GM19438 (cell line): Measurements from ENCODE around the gene ZBTB46.
"Not testable (repeated sequence)": the region's sequence is repeated elsewhere in the genome, so short reads cannot be mapped to it uniquely, and the experiment has no call there.

Source experiments
- ATAC-seq: cut with Tn5 transposase; IDR thresholded peaks from one replicate; pipeline ENCODE4 v1.9.1; 2021; ENCODE audit warnings: low read depth; ENCODE audit not compliant: unreplicated experiment

ZBTB46 gene

DNA sequence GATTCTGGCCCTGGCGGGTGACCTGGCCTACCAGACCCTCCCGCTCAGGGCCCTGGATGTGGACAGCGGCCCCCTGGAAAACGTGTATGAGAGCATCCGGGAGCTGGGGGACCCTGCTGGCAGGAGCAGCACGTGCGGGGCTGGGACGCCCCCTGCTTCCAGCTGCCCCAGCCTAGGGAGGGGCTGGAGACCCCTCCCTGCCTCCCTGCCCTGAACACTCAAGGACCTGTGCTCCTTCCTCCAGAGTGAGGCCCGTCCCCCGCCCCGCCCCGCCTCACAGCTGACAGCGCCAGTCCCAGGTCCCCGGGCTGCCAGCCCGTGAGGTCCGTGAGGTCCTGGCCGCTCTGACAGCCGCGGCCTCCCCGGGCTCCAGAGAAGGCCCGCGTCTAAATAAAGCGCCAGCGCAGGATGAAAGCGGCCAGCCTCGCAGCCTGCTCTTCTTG lies 92.4 kb downstream of the ZBTB46 start:
- ATAC-seq: no peak

DNA sequence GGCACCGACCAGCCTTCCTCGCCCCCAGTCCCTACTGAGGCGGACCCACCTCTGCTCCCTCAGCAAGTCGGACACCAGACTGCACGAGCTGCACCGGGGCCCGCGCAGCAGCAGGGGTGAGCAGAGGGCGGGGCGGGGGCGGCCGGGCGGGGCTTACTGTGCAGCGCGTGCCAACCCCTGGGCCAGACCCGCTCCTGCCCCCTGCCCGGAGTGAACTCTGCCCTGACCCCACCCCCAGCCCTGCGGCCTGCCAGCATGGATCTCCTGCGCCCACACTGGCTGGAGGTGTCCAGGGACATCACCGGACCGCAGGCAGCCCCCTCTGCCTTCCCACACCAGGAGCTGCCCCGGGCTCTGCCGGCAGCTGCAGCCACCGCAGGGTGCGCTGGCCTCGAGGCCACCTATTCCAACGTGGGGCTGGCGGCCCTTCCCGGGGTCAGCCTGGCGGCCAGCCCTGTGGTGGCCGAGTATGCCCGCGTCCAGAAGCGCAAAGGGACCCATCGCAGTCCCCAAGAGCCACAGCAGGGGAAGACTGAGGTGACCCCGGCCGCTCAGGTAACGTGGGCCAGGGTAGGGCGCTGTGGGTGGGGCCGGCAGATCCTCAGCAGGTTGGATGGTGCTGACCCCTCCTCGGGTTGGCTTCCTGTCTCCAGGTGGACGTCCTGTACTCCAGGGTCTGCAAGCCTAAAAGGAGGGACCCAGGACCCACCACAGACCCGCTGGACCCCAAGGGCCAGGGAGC lies 92.9 kb downstream of the ZBTB46 start:
- ATAC-seq: no peak

DNA sequence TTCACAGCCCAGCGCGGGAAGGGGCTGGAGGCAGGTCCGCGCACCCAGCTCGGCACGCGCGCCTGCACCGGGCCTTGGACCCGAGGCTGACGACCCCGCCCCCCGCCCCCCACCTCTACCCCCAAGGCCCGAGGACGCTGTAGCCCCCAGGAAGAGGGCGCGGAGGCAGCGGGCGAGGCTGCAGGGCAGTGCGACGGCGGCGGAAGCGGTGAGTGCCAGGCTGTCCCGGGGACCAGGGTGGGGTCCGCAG lies 93.4 kb downstream of the ZBTB46 start:
- no peak for ATAC-seq

DNA sequence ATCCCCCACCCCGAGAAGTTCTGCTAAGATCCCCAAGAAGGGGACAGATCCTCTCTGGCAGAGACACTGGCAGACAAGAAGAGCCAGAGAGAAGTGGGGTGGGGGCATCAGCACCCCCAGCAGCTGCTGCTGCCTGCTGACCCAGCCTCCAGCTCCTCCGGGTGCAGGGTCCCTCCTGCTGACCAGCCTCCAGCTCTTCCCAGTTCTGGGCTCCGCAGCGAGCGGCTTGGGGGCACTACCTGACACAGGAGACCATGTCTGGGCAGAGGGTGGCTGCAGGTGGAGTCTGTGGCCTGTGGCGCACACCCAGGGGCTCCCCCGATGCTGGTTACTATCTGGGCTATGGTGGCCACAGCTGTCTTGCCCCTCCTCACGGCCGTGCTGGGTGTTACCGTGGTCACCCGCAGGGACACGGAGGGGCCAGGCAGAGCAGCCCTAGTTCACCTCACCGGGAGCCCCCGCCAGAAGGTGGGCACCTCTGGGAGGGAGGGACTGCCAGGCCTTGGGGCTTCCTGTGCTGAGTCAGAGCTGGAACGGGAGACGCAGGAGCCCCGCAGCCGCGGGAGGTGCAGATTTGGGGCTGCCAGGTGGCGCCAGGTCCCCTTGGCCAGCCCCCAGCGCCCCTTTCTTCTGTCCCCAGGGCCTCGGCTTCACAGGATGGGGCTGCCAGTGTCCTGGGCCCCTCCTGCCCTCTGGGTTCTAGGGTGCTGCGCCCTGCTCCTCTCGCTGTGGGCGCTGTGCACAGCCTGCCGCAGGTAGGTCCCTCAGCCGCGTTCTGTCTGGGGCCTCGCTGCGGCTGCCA lies 94.0 kb downstream of the ZBTB46 start:
- ATAC-seq: no peak

DNA sequence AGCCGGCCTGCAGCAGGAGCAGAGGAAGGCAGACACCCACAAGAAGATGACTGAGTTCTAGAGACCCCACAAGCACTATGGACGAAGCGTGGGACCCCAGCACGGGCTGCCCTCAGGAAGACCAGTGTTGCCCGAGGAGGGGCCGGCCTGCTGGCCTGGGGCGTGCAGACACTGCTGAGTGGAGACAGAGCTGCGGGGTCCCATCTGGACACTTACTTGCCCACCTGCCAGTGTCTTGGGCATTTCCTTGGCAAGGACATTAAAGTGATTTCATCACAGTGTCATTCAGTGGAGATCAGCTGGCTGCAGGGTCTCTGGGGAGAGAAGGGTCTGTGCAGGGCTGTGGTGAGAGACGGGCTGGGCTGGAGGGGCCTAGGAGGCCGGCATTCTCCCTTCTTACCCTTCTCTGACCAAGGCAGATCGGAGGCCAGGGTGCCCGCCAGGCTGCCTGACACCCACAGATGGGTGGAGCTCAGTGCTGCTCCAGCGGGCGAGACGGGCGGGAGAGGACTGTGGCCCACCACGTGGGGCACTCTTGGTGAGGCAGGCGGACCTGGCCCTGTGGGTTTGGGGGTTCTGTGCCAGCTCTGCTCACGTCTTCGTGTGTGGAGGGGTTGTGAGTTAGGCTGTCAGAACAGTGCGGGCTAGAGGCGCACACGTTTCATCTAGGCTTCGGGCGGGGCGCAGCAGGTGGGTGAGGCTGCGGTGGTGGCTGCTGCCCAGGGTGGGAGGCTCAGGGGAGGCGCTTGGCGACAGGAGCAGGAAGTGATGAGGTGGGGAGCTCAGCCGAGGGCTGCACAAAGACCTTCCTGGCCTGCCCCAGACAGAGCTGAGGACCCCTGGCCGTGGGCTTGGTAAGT lies 95.0 kb downstream of the ZBTB46 start, which contains the start of gene LIME1:
LIME1 (plus strand) TSS at position 806 of the 860 bp plus-strand sequence. CDS start 886 bp downstream, outside the sequence.
- ATAC-seq: no peak

DNA sequence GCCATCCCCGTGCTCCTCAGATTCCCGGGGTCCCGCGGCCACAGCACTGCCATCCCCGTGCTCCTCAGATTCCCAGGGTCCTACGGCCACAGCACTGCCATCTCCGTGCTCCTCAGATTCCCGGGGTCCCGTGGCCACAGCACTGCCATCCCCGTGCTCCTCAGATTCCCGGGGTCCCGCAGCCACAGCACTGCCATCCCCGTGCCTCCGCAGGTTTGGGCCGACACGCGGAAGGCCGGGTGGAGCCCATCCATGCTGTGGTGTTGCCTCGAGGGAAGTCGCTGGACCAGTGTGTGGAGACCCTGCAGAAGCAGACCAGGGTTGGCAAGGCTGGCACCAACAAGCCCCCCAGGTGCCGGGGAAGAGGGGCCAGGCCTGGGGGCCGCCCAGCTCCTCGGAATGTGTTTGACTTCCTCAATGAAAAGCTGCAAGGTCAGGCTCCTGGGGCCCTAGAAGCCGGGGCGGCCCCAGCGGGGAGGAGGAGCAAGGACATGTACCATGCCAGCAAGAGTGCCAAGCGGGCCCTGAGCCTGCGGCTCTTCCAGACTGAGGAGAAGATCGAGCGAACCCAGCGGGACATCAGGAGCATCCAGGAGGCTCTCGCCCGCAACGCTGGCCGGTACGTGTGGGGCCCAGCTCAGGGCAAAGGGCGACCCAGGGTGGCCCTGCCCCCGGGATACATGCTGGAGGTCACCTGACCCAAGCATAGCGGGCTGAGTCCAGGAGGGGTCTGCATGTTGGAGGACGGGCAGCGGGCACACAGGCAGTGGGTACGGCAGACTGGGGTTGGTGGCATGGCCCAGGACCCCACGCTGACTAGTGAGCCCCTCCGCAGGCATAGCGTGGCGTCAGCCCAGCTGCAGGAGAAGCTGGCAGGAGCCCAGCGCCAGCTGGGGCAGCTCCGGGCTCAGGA lies 95.9 kb downstream of the ZBTB46 start:
- no peak for ATAC-seq

DNA sequence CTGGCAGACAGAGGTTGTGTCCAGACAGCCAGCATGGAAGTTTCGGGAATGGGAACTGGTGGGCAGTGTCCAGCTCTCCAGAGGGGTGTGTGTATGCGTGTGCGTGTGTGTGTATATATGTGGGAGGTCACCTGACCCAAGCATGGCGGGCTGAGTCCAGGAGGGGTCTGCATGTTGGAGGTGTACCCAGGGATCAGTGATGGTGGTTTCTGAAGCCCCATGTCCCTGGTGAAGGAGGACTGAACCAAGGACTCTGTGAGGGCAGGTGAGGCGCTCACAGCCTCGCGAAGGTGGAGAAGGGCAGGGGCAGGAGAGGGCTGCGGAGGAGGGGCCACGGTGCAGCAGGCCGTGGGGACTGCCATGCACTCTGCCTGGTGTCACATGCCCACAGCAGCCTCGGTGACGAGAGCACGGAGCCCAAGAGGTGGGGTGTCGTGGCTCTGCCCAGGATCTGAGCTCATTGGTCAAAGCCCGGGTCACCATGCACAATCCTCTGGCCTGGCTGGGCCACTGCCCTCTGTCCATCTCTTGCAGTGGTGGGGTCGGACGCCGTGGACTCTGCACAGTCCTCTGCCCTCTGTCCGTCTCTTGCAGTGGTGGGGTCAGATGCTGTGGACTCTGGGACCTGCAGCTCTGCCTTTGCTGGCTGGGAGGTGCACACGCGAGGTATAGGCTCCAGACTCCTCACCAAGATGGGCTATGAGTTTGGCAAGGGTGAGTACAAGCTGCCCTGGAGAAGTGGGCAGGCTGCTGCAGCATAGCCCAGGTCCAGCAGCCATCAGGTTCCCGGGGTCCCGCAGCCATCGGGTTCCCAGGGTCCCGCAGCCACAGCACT lies 96.7 kb downstream of the ZBTB46 start:
- ATAC-seq: no peak

DNA sequence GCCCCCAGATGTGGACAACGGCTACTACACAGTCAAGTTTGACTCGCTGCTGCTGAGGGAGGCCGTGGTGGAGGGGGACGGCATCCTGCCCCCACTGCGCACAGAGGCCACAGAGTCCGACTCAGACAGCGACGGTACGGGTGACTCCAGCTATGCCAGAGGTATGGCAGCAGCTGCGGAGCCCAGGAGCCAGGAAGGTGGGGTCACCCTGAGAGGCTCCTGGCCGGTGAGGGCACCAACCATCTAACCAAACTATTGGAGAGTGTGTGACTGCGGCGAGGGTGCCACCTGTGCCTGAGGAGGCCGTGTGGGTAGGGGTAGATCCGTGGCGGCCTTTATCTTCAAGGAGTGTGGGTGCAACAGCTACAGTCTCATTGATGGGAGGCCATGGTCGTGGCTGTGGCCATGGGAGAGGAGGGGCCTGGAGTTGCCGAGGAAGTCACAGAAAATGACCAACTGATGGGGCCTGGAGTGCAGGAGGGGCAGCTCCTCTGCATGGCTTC lies 97.4 kb downstream of the ZBTB46 start:
- no peak for ATAC-seq

DNA sequence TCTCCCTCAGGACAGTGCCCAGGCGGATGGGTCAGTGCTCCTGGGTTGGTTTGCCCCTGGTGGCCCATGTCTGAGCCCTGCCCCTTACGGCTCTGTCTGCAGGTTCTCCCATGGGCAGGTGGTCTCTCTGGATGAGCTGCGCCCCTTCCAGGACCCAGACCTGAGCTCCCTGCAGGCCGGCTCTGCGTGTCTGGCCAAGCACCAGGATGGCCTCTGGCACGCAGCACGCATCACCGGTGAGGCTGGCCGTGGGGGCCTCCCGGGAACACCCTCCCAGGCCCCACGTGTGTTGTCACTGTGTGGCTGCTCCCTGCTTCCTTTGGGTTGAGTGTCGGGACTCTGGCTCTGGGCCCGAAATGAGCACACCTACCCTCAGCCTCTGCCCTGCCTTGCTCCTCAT lies 97.9 kb downstream of the ZBTB46 start:
- ATAC-seq: no peak

DNA sequence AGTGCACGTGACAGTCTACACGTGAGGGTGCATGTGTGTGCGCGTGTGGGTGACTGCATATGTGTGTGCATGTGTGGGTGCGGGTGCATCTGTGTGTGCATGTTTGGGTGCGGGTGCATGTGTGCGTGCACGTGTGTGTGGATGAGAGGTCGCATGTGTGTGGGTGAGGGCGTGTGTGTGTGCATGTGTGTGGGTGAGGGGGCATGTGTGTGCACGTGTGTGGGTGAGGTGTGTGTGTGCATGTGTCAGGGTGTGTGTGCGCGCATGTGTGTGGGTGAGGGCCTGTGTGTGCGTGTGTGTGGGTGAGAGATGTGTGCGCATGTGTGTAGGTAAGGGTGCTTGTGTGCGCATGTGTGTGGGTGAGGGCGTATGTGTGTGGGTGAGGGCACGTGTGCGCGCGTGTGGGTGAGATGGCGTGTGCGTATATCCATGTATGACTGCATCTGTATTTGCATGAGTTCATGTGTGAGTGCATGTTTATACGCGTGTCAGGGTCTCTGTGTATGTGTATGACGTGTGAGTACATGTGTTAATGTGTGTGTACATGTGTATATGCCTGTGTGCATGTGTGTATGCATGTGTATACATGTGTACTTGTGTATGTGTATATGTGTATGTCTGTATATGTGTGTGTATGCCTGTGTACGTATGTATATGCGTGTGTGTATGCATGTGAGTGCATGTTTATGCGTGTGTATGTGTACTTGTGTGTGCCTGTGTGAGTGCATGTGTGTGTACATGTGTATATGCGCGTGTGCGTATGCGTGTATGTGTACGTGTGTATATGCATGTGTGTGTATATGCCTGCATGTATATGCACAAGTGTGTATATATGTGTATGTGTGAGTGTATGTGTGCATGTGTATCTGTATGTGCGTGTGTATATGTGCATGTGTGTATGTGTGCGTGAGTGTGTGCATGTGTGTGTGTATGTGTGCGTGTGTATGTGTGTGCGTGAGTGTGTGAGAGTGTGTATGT lies 98.7 kb downstream of the ZBTB46 start:
- ATAC-seq: no peak

DNA sequence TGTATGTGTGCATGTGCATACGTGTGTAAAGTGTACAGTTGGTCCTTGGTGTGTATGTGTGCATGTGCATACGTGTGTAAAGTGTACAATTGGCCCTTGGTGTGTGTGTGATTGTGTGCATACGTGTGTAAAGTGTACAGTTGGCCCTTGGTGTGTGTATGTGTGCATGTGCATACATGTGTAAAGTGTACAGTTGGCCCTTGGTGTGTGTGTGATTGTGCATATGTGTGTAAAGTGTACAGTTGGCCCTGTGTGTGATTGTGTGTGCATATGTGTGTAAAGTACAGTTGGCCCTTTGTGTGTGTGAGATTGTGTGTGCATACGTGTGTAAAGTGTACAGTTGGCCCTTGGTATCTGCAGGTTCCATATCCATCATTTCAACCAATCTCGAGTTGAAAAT lies 99.7 kb downstream of the ZBTB46 start:
- ATAC-seq: no peak

DNA sequence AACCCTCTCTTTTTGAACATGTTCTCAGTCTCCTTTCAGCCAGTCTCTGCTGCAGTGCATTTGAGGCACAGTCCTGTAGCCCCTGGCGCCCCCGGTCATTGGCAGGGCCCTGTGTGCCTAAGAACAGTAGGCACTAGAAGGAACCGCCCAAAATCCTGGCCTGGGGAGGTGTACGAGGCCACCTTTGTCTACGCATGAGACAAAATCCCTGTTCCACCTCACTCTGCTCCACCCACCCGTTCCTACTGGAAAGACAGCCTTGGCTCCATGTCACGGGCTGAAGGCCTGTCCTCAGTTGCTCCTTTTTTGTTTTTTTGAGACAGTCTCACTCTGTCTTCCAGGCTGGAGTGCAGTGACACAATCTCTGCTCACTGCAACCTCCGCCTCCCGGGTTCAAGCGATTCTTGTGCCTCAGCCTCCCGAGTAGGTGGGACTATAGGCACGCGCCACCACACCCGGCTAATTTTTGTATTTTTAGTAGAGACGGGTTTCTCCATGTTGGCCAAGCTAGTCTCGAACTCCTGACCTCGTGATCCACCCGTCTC lies 100.8 kb downstream of the ZBTB46 start:
- not testable (repeated sequence) for ATAC-seq

DNA sequence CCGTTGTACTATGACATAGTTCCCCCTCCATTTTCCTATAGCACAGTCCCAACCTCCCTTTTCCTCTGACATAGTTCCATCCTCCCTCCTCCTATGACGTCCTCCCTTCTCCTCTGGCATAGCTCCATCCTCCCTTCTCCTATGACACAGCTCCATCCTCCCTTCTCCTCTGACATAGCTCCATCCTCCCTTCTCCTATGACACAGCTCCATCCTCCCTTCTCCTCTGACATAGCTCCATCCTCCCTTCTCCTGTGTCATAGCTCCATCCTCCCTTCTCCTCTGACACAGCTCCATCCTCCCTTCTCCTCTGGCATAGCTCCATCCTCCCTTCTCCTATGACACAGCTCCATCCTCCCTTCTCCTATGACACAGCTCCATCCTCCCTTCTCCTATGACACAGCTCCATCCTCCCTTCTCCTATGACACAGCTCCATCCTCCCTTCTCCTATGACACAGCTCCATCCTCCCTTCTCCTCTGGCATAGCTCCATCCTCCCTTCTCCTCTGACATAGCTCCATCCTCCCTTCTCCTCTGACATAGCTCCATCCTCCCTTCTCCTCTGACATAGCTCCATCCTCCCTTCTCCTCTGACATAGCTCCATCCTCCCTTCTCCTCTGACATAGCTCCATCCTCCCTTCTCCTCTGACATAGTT lies 108.0 kb downstream of the ZBTB46 start:
- not testable (repeated sequence) for ATAC-seq

DNA sequence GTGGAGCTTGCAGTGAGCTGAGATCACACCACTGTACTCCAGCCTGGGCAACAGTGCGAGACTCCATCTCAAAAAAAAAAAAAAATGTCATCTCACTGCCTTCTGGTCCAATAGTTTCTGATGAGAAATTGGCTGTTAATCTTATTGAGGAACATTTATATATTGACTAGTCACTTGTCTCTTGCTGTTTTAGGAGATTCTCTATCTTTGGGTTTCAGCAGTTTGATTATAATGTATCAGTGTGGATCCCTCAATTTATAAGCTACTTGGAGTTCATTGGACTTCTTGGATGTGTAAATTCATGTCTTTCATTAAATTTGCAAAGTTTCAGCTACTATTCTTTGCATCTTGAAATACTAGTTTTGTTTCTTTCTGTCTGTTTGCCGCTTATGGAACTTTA lies 112.1 kb downstream of the ZBTB46 start:
- no peak for ATAC-seq

DNA sequence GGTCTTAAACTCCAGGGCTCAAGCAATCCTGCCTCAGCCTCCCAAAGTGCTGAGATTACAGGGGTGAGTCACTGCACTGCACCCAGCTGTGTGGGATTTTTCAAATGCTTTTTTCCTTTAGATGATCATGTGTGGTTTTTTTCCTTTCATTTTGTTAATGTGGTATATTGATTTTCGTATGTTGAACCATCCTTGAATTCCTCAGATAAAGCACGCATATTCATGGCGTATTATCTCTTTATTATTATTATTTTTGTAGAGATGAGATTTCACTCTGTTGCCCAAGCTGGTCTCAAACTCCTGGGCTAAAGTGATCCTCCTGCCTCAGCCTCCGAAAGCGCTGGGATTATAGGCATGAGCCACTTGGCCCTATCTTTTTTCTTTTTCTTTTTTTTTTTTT lies 116.2 kb downstream of the ZBTB46 start:
- ATAC-seq: no peak

DNA sequence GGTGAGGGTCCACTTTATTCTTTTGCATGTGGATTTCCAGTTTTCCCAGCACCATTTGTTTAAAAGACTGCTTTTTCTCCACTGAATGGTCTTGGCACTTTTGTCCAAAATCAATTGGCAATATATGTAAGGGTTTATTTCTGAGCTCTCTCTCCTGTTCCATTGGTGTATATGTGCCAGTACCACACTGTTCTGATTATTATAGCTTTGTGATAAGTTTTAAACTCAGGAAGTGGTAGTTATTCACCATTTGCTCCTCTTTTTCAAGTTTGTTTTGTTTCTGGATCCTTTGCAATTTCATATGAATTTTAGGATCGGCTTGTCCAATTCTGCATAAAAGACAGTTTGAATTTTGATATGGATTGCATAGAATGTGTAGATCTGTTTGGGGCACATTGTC lies 118.9 kb downstream of the ZBTB46 start:
- ATAC-seq: no peak

DNA sequence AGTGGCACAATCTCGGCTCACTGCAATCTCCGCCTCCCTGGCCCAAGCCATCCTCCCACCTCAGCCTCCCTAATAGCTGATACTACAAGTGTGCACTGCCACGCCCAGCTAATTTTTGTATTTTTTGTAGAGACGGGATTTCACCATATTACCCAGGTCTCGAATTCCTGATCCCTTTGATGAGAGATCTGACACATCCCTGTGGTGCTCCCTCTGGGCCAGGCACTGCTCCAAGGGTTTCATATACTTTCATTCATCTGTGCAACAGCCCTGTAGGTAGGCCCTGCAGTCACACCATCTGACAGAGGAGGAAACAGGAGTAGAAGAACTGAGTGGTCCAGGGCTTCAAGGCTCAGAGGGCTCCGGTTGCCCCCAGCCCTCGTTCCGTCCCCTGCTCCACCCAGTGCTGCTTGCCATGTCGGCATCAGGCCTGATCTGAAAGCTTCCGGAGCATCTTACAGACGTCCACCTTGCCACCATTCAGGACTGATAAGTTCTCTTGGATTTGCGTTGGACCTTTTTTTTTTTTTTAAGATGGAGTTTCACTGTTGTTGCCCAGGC lies 119.9 kb downstream of the ZBTB46 start:
- ATAC-seq: no peak
